CD4-positive, alpha-beta T cell treated with Interleukin-21 for 1 hour (primary cell): ENCODE data around the gene TNFAIP8L1.
"Not testable (repeated sequence)": the region's sequence is repeated elsewhere in the genome, so short reads cannot be mapped to it uniquely, and the experiment has no call there.

ENCODE experiments used
- DNase-seq: peaks from one replicate; pipeline ENCODE4 v3.0.0-alpha.2; 2020

The TNFAIP8L1 gene

DNA sequence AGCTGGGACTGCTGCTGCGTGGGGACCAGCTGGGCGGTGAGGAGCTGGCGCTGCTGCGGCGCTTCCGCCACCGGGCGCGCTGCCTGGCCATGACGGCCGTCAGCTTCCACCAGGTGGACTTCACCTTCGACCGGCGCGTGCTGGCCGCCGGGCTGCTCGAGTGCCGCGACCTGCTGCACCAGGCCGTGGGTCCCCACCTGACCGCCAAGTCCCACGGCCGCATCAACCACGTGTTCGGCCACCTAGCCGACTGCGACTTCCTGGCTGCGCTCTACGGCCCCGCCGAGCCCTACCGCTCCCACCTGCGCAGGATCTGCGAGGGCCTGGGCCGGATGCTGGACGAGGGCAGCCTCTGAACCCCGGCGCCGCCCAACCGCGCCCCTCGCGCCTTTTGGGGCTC lies 12.8 kb downstream of the TNFAIP8L1 start:
- no peak for DNase-seq

DNA sequence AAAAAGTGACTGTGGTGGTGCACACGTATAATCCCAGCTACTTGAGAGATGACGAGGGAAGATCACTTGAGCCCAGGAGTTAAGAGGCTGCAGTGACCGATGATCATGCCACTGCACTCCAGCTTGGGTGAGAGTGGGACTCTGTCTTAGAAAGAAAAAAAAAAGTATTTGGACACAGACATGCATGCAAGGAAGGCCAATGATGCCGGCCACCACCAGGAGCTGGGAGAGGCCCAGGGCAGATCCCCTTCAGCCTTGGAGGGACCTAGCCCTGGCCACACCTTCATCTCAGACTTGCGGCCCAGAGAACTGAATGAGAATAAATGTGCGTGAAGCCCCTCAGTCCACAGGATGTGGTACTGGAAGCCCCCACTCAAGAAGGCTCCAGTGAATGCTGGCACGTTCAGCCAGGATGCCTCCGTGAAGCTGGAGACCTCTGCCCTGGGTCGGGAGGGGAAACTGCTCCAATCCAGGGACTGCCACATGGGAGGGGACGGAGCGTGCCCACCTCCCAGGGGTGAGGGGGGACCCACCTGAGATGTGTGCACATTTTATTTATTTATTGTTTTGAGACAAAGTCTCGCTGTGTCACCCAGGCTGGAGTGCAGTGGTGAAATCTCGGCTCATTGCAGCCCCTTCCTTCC lies 14.6 kb downstream of the TNFAIP8L1 start:
- DNase-seq, result no peak

DNA sequence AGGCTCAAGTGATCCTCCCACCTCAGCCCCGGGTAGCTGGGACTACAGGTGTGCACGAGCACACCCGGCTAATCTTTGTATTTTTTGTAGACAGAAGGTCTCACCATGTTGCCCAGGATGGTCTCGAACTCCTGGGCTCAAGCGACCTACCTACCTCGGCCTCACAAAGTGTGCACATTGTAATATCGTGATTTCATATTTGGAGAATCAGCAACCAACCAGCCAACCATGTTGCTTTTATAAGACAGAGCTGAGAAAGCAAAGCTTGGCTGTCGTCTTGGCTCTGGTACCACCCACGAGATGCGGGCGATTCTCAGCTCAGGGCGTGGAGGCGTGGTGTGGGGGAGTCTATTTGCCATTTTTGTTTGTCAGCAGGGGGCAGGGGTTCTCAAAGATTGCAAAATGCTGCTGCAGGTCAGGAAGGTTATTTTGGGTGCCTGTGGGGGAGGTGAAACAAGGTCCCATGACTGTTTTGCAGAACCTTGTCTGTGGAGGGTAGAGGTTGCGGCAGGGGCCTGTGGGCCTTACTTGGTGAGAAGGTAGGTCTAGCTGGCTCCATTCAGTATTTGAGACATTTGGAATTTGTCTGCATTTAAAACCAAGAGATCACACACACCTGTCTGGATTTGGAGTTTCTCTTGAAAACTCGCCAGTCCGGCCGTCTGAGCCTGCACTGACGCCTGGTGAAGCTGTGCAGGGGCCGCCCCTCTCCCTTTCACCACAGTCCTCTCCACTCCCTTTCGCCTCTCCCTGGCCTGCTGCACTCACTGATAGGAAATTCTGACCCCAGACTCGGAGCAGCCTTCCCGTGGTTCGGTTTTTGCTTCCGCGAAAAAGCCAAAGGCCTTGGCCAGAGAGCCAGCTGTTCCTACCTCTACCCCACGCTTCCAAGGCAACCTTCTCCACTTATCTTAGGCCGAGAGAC lies 15.4 kb downstream of the TNFAIP8L1 start:
- DNase-seq, result no peak

DNA sequence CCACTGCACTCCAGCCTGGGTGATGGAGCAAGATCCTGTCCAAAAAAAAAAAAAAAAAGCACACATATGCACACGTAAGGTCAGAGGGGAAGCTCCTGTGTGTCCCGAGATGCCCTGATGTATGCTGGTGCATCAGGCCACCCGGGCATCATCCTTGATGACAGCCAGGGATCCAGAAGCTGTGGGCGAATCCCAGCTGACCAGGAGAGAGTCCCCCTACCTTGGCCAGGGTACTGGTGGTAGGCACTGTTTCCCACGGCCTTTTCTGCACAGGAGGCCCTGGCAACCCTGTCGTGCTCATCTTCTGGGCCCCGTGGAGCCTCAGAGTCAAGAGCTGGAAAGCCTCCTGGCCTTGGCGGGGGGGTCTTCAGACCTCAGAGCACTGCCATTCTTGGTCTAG lies 16.8 kb downstream of the TNFAIP8L1 start:
- no peak for DNase-seq

- no peak for DNase-seq
These were observed 17.9 kb downstream of the TNFAIP8L1 start for GRCh38 chr19:4657262-4657661.

DNA sequence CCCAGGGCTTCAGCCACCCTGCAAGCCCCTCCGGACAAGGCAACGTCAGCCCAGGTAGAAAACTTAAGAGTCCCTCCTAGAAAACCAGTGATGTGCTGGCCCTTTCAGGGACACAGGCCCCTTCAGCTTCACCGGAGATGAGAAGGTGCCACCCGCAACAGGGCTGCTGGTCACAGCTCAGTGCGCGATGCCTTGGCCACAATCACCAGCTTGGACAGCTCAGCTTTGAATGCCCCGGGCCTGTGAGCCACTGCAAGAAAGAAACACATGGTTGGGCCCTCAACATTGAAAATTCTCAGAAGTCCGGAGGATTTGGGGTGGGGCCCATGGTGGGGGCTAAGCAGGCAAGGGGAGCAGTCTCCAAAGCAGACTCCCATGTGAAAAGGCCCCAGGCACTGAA lies 18.5 kb downstream of the TNFAIP8L1 start:
- no peak for DNase-seq

- no peak for DNase-seq
These were observed 21.0 kb downstream of the TNFAIP8L1 start for GRCh38 chr19:4660181-4660791.

- DNase-seq, result no peak
These were observed 21.7 kb downstream of the TNFAIP8L1 start for GRCh38 chr19:4660993-4661392.

DNA sequence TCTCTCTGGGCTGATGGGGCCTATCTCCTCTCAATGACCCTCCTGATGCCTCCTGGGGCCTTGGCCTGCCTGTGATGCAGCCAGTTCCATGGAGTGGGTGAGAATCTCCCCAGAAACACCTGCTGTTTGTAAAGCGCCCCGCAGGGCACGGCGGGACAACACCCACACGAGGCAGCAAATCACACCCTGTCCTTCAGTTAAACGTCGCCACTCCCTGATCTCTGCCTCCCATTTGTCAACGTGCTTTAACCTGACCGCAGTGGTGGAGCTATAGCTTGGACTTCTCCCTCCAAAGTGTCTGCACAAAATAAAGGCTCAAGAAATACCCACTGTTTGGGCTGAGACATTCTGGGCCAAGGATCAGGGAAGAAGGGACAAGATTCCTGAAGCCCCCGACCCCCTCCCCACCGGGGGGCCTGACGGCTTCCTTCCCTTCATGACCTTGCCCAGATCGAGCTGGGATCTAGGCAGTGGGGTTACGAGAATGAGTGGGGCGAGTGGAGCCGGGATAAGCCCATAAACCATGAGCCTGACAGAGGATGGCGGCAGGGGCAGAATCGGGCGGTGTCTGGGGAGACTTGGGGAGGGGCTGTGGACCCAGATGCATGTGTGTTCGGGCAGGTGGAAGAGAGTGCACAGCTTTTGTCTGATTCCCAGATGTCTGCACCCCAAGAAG lies 22.8 kb downstream of the TNFAIP8L1 start:
- no peak for DNase-seq

DNA sequence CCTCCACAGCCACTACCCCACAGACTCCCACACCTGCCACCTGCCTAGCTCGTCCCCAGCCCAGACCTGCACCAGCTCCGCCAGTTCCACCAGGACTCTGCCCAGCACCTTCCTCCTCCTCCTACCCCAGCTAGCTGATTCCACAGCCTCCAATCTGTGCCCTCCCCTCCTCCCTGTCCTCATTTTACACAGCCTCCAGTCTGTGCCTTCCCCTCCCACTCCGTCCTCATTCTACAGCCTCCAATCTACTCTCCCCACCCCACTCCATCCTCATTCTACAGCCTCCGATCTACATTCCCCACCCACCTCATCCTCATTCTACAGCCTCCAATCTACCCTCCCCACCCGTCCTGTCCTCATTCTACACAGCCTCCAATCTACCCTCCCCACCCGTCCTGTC lies 23.5 kb downstream of the TNFAIP8L1 start:
- DNase-seq, result no peak

DNA sequence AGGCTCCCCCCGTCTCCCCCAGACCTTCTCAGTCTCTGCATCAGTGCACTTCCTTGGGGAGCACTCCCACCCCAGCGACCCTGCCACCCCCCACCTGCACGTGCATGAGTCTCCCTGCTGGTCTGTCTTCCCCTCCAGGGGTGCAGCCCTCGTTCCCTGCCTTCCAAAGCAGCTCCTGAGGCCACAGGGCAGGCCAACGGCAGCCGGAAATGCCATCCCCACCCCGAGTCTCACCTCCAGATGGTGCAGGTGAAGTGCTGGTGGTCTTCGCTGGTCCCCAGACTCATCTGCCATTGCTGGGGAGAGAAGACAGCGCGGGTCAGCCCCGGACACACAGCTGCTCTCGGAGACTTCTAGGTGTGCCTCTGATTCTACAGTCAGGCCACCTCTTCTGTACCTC lies 25.3 kb downstream of the TNFAIP8L1 start:
- no peak for DNase-seq

- DNase-seq, result peak; percentile 93
These were observed 30.6 kb downstream of the TNFAIP8L1 start, which contains the start of gene MYDGF for GRCh38 chr19:4669723-4670480. TSS of gene MYDGF (minus strand) at chr19:4670342. CDS start at chr19:4670334, 8 bp downstream.

DNA sequence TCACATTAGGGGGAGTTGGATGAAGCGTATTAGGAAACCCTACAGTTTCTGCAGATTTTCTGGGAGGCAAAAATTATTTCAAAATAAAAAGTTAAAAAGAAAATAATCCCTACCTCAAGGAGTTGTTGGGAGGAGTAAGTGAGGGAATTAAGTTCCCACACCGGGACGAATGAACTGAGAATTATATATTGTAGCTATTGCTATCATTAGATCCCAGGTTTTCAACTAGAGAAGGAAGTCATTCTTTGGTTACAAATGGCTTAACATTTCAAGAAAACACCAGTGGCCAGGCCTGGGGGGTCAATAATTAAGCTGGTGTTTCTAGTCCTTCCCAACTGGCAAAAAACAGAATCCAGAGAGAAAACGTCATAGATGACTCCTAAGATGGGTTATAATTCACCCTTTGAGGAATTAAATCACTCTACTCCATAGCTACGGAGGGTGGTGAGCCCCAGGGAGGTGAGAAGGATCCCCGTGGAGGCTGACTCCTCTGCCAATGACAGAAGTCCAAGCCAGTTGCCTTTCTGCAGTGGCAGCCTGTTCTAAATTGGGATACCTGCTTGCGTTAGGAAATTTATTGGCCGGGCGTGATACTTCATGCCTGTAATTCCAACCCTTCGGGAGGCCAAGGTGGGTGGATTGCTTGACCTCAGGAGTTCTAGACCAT lies 32.0 kb downstream of the TNFAIP8L1 start:
- DNase-seq, result no peak

- DNase-seq, result no peak
These were observed 33.9 kb downstream of the TNFAIP8L1 start for GRCh38 chr19:4673216-4673615.

- DNase-seq, result no peak
These were observed 34.4 kb downstream of the TNFAIP8L1 start for GRCh38 chr19:4673726-4674125.

- no peak for DNase-seq
These were observed 36.0 kb downstream of the TNFAIP8L1 start for GRCh38 chr19:4675346-4675745.

DNA sequence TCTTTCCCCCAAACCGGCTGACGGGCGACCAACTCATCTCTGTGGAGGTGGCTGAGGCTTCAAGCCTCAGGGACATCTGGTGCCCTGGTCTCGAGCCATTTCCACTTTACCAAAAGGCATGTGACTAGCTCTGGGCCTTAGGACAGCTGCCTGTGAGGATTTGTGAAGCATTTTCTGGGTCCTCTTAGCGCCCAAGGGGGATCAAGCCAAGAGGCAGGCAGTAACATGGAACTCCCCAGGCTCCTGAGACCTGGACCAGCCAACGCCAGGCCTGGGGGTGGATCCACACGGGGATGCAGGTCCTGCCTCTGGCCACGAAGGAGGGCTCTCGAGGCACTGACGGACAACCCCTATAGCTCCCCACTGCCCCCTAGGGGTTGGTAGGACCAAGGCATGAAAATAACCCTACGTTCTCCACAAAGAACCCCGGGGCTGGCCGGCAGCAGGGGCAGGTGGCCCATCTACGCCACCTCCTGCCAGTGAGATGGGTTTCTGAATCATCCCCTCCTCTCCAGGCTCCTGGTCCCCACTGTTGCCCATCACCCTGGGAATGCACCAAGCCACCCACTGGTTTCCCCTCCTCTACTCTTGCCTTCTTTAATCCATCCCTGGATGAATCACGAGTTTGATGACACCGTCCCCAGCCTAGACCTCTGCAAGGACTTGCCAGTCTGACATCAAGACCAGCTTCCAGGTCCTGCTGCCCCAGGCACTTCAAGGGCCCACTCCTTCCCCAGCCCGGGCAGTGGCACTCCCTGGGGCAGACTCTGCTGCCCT lies 37.8 kb downstream of the TNFAIP8L1 start:
- peak; percentile 26 for DNase-seq

- peak; percentile 22 for DNase-seq
These were observed 39.8 kb downstream of the TNFAIP8L1 start for GRCh38 chr19:4678881-4679790.

DNA sequence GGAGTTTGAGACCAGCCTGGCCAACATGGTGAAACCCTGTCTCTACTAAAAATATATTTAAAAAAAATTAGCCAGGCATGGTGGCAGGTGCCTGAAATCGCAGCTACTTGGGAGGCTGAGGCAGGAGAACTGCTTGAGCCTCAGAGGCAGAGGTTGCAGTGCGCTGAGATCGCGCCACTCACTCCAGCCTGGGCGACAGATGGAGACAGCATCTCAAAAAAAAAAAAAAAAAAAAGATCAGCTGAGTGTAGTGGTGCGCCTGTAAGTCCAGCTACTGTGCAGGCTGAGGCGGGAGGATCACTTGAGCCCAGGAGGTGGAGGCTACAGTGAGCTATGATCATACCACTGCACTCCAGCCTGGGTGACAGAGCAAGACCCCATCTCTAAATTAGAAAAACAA lies 40.7 kb downstream of the TNFAIP8L1 start:
- DNase-seq, result not testable (repeated sequence)
